H1 (cell line): ENCODE measurements around the gene UQCR10. TPM values are rescaled to one million over a fixed set of nuclear protein-coding genes. Genes with fewer than 3 reads are reported as not detected.

Experiments
- CTCF ChIA-PET: fragments of 300-600 bp; sonication (Branson Sonifier 250); formaldehyde crosslinking; loops from one replicate; lab custom pipeline; 2021; ENCODE audit not compliant: partially characterized antibody; lab: Charles Lee
- POLR2A ChIA-PET: fragments of 300-600 bp; sonication (Branson Sonifier 250); formaldehyde crosslinking; loops from one replicate; lab custom pipeline; 2021; ENCODE audit warnings: inconsistent platforms; ENCODE audit not compliant: partially characterized antibody; lab: Charles Lee
- DNase-seq, 2 experiments: peaks; one replicate each; pipeline versions ENCODE4 v3.0.0 to v3.0.0-alpha.2; 2010 to 2022; ENCODE audit warnings: low spot score in 2 of 2, low read depth in 1 of 2, mixed read lengths in 1 of 2
- FAIRE-seq: peaks from 2 replicates; lab custom pipeline; 2011; peaks lifted over from hg19 to GRCh38; lab: Jason Lieb, UNC
- H2AFZ ChIP-seq: 2 replicates; pipeline ENCODE4 v1.8.1; 2012; ENCODE audit warnings: low read length, inconsistent platforms
- H2AK5ac ChIP-seq: 2 replicates; pipeline ENCODE4 v1.6.1; 2013; ENCODE audit warnings: low read depth, low read length
- H2BK120ac ChIP-seq: replicated peaks from 2 replicates; pipeline ENCODE3; 2013; ENCODE audit warnings: low read depth, low read length, inconsistent platforms
- H2BK12ac ChIP-seq: 2 replicates; pipeline ENCODE4 v1.6.1; 2013; ENCODE audit warnings: low read depth, low read length
- H2BK15ac ChIP-seq: 2 replicates; pipeline ENCODE4 v1.6.1; 2013; ENCODE audit warnings: low read length
- H2BK20ac ChIP-seq: 2 replicates; pipeline ENCODE4 v1.6.1; 2013; ENCODE audit warnings: low read length
- H2BK5ac ChIP-seq: 2 replicates; pipeline ENCODE4 v1.6.1; 2013; ENCODE audit warnings: low read depth, low read length
- H3K14ac ChIP-seq: 2 replicates; pipeline ENCODE4 v1.6.1; 2013; ENCODE audit warnings: inconsistent platforms; ENCODE audit not compliant: insufficient read length
- H3K18ac ChIP-seq: 2 replicates; pipeline ENCODE4 v1.6.1; 2013; ENCODE audit warnings: low read length; ENCODE audit errors: extremely low read depth
- H3K23ac ChIP-seq: 2 replicates; pipeline ENCODE4 v1.6.1; 2013; ENCODE audit warnings: inconsistent platforms; ENCODE audit not compliant: insufficient read length
- H3K23me2 ChIP-seq: 2 replicates; pipeline ENCODE4 v1.6.1; 2013; ENCODE audit warnings: low read depth, low read length
- H3K27ac ChIP-seq: 2 replicates; pipeline ENCODE4 v1.6.1; 2011; ENCODE audit warnings: low read depth, low read length, inconsistent platforms
- H3K27me3 ChIP-seq, 4 experiments: replicated peaks in 1 of 4; 1 replicate in 1 of 4; 2 replicates in 3 of 4; pipeline versions ENCODE4 v1.6.1 to v1.8.1; 2011 to 2013; ENCODE audit warnings: low read length in 3 of 4, mild to moderate bottlenecking in 3 of 4, inconsistent platforms in 2 of 4, mixed read lengths in 2 of 4, moderate library complexity in 1 of 4; ENCODE audit not compliant: control insufficient read depth in 3 of 4, insufficient read depth in 3 of 4; ENCODE audit errors: extremely low read depth in 1 of 4
- H3K36me3 ChIP-seq, 4 experiments: 2 replicates each; pipeline versions ENCODE4 v1.6.1 to v1.8.1; 2011 to 2013; ENCODE audit warnings: mild to moderate bottlenecking in 4 of 4, low read length in 3 of 4, moderate library complexity in 2 of 4, control low read depth in 1 of 4, inconsistent platforms in 1 of 4; ENCODE audit not compliant: insufficient read depth in 4 of 4, control insufficient read depth in 2 of 4
- H3K4ac ChIP-seq: replicated peaks from 2 replicates; pipeline ENCODE3; 2013; ENCODE audit warnings: low read length, low read depth, mixed read lengths, inconsistent platforms; ENCODE audit not compliant: insufficient read length
- H3K4me1 ChIP-seq, 4 experiments: replicated peaks in 1 of 4; 1 replicate in 1 of 4; 2 replicates in 3 of 4; pipeline versions ENCODE4 v1.6.1 to v1.8.1; 2011 to 2013; ENCODE audit warnings: low read length in 3 of 4, inconsistent platforms in 2 of 4, mixed read lengths in 1 of 4; ENCODE audit not compliant: insufficient read depth in 4 of 4, control insufficient read depth in 3 of 4
- H3K4me2 ChIP-seq, 2 experiments: 2 replicates each; pipeline versions ENCODE4 v1.6.1 to v1.8.1; 2011 to 2013; ENCODE audit warnings: low read depth in 2 of 2, low read length in 2 of 2, control low read depth in 1 of 2, inconsistent platforms in 1 of 2, mild to moderate bottlenecking in 1 of 2; ENCODE audit not compliant: insufficient read depth in 1 of 2
- H3K4me3 ChIP-seq, 4 experiments: fragments of 200-600, 300-600 bp in 1 of 4; sonication (generic), shearing (Covaris generic), sonication (Bioruptor Twin) in 1 of 4; 2 replicates each; pipeline versions ENCODE4 v1.5.1 to v1.8.1; 2011 to 2016; ENCODE audit warnings: low read length in 4 of 4, low read depth in 3 of 4, control low read depth in 2 of 4, inconsistent platforms in 2 of 4, mild to moderate bottlenecking in 2 of 4, mixed read lengths in 1 of 4, moderate library complexity in 1 of 4; ENCODE audit not compliant: insufficient read depth in 2 of 4; ENCODE audit errors: extremely low read depth in 1 of 4
- H3K56ac ChIP-seq: replicated peaks from 2 replicates; pipeline ENCODE3; 2013; ENCODE audit warnings: low read depth, mild to moderate bottlenecking, mixed read lengths, low read length, inconsistent platforms; ENCODE audit not compliant: insufficient read length
- H3K79me1 ChIP-seq: 2 replicates; pipeline ENCODE4 v1.6.1; 2013; ENCODE audit warnings: low read depth, low read length, control low read depth
- H3K79me2 ChIP-seq, 2 experiments: 2 replicates each; pipeline versions ENCODE4 v1.6.1 to v1.8.1; 2012 to 2013; ENCODE audit warnings: low read length in 2 of 2, mild to moderate bottlenecking in 2 of 2, inconsistent platforms in 1 of 2; ENCODE audit not compliant: insufficient read depth in 2 of 2, control insufficient read depth in 1 of 2
- H3K9ac ChIP-seq, 4 experiments: replicated peaks in 1 of 4; 1 replicate in 1 of 4; 2 replicates in 3 of 4; pipeline versions ENCODE4 v1.6.1 to v1.8.1; 2011 to 2013; ENCODE audit warnings: low read depth in 3 of 4, low read length in 3 of 4, control low read depth in 2 of 4, mild to moderate bottlenecking in 2 of 4, moderate library complexity in 2 of 4, inconsistent platforms in 1 of 4; ENCODE audit errors: extremely low read depth in 1 of 4
- H3K9me3 ChIP-seq, 2 experiments: 2 replicates each; pipeline versions ENCODE4 v1.6.1 to v1.8.1; 2012 to 2013; ENCODE audit warnings: mild to moderate bottlenecking in 2 of 2, moderate library complexity in 2 of 2, control low read depth in 1 of 2, inconsistent platforms in 1 of 2, low read depth in 1 of 2, low read length in 1 of 2, mixed read lengths in 1 of 2; ENCODE audit not compliant: insufficient read depth in 2 of 2
- H4K20me1 ChIP-seq, 2 experiments: replicated peaks in 1 of 2; 2 replicates each; pipeline versions ENCODE3 to v1.8.1; 2011 to 2013; ENCODE audit warnings: inconsistent platforms in 2 of 2, low read length in 2 of 2, mild to moderate bottlenecking in 1 of 2; ENCODE audit not compliant: insufficient read depth in 2 of 2, control insufficient read depth in 1 of 2
- H4K5ac ChIP-seq: 2 replicates; pipeline ENCODE4 v1.6.1; 2013; ENCODE audit warnings: low read length, low read depth, mixed read lengths, inconsistent platforms; ENCODE audit not compliant: insufficient read length
- H4K8ac ChIP-seq: 2 replicates; pipeline ENCODE4 v1.8.0; 2013; ENCODE audit warnings: mild to moderate bottlenecking, moderate library complexity, low read length, inconsistent platforms; ENCODE audit not compliant: insufficient read depth; ENCODE audit errors: extremely low read depth
- H4K91ac ChIP-seq: replicated peaks from 2 replicates; pipeline ENCODE3; 2013; ENCODE audit warnings: low read length, mixed read lengths, inconsistent platforms; ENCODE audit not compliant: insufficient read length
- EGR1 ChIP-seq: IDR thresholded peaks from 2 replicates; pipeline ENCODE4 v1.6.1; 2011; ENCODE audit warnings: low read depth, low read length, borderline replicate concordance
- FOSL1 ChIP-seq: IDR thresholded peaks from 2 replicates; pipeline ENCODE4 v1.6.1; 2011; ENCODE audit warnings: mild to moderate bottlenecking, low read depth, low read length, moderate library complexity; ENCODE audit not compliant: insufficient read depth
- PHF8 ChIP-seq: fragments of 200-600 bp; sonication (generic); conservative IDR thresholded peaks from 2 replicates; pipeline ENCODE4 v1.7.1; 2012; ENCODE audit warnings: low read depth, mild to moderate bottlenecking, inconsistent platforms, low read length, moderate library complexity
- SIN3A ChIP-seq, 2 experiments: IDR thresholded peaks in 1 of 2; conservative IDR thresholded peaks in 1 of 2; 2 replicates each; pipeline ENCODE4 v1.6.1; 2011 to 2012; ENCODE audit warnings: low read length in 2 of 2, improper control_type of control experiment in 1 of 2, low read depth in 1 of 2, mild to moderate bottlenecking in 1 of 2
- TBP ChIP-seq: IDR thresholded peaks from 2 replicates; pipeline ENCODE4 v1.6.1; 2011; ENCODE audit warnings: low read depth, low read length, improper control_type of control experiment
- WGBS, 2 experiments: shearing (Covaris generic) in 1 of 2; methylation state at CpG; one replicate each; pipeline versions ENCODE4 v1.1.6 to v1.1.7; 2013 to 2015; ENCODE audit warnings: low lambda C conversion rate in 2 of 2, mixed read lengths in 2 of 2, inconsistent platforms in 1 of 2, low coverage in 1 of 2, missing lambda C conversion rate in 1 of 2; ENCODE audit not compliant: insufficient replicate concordance in 2 of 2, insufficient coverage in 1 of 2, insufficient read length in 1 of 2; ENCODE audit errors: extremely low coverage in 1 of 2, missing lambda C conversion rate in 1 of 2; 5-methylcytosine and 5-hydroxymethylcytosine counted together
- polyA plus RNA-seq, 7 experiments: library from polyadenylated mRNA; depleted of rRNA in 3 of 7; stranded (reverse) in 5 of 7; unstranded in 2 of 7; fragments of >200 nt in 5 of 7; fragments of 200-250 nt in 2 of 7; gene quantifications; 1 replicate in 5 of 7; 2 replicates in 1 of 7; 4 replicates in 1 of 7; pipeline versions ENCODE4 v1.2.1 to v1.2.3, GENCODE V29; 2011 to 2013; ENCODE audit warnings: missing spikeins in 2 of 7, mixed read lengths in 2 of 7
- total RNA-seq: library from RNA; stranded (reverse); fragmentation: NEBNext Ultra II Directional; extraction: Animal tissue kit (Norgen Biotek cat#: 25700); gene quantifications from 2 replicates; pipeline ENCODE4 v1.2.1, GENCODE V29; 2021

UQCR10 gene
- total and polyA plus RNA-seq, 2 of the 8 experiments (the other 6 are each of a cell fraction or from before 2014, with no cell fraction given) = 102 to 260 TPM

DNA sequence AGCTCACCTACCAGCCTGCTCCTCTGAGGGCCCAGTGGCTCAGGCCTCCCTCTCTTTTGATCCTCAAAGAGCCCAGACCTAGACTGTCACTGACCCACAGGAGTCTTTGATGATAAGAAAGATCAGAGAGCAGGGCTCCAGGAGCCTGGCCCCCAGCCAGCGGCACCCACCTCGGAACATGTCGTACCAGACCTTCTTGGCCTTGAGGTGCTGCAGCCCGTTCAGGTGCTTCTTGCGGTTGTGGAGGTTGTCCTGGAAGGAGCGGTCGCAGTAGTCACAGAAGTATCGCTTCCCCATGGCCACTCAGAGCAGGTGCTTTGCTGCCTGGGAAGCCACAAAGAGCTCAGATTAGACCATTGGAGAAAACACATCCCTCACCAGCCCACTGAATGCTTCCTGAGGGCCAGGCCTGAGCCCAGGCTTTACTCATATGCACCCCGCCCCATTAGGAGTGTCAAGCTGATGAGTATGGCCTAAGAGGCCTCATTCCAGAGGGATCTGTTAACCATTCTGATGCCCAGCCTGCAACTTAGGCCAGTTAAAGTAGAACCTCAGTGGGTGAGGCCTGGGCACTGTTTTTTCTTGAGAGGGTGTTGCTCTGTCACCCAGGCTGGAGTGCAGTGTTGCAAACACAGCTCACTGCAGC lies 18.8 kb upstream of the UQCR10 start:
- Histone ChIP-seq H2BK15ac (no peak overlapping the region), H3K36me3 (no peaks in the 10 kb centered on the region), H4K5ac (no peak overlapping the region), H3K4ac (no peak overlapping the region), H3K79me2 (no peaks in the 10 kb centered on the region), H2BK20ac (no peak overlapping the region), H3K23ac (no peak overlapping the region), H3K9ac (no peak overlapping the region), H3K4me2 (no peak overlapping the region), H3K27ac (no peak overlapping the region), H3K56ac (no peak overlapping the region), H4K8ac (peak overlapping the region; percentile 37; the same call in 1 of the 2 replicates), H2AFZ (no peak overlapping the region), H3K79me1 (no peaks in the 10 kb centered on the region), H2BK12ac (no peak overlapping the region), H3K9me3 (no peaks in the 10 kb centered on the region), H3K4me1 (no peaks in the 10 kb centered on the region; a peak in 1 of 7 replicates), H3K23me2 (no peaks in the 10 kb centered on the region), H2BK5ac (no peak overlapping the region), H4K91ac (no peak overlapping the region), H2BK120ac (no peak overlapping the region), H4K20me1 (peaks cover 0 to 1% of the 10 kb centered on the region in 2 experiments), H3K27me3 (no peaks in the 10 kb centered on the region), H2AK5ac (no peak overlapping the region), H3K14ac (no peak overlapping the region), H3K4me3 (no peak overlapping the region), H3K18ac (no peak overlapping the region)
- DNase-seq (no peak), FAIRE-seq (no peak)
- POLR2A ChIA-PET = interaction anchor here (1.5 kb wide), 1 partner anchor 10 kb away, joined by 5 read pairs; no protein-coding TSS in a partner anchor
- 85% methylated on average over 9 of the region's 9 CpGs; no CpG with 5 or more reads in 1 of the 2 experiments for WGBS, 2 experiments
- TF ChIP-seq PHF8 (no peak), TBP (no peak), SIN3A (conservative IDR thresholded peaks at IDR 0.05 in 1 of 2, IDR thresholded peaks at IDR 0.05 in 1 of 2; ENCODE audit: low read depth in 1 of 2, low read length in 2 of 2) (no peak), EGR1 (no peak), FOSL1 (no peak)
- CTCF ChIA-PET = interaction anchor here (0.6 to 1.9 kb wide), 10 partner anchors 14 to 340 kb away, joined by 3 to 8 read pairs (median 4); no protein-coding TSS in a partner anchor
